ENCODE results near the gene FUOM.
"Not testable (repeated sequence)": the region's sequence is repeated elsewhere in the genome, so short reads cannot be mapped to it uniquely, and the experiment has no call there.

FUOM gene

GRCh38 chr10:133396035-133396624 is 38.3 kb upstream of the FUOM start:
- no peaks in the 10 kb centered on the region for H3K27me3 ChIP-seq (ENCODE audit: control insufficient read depth, insufficient read depth, low read length)
- H3K36me3 ChIP-seq (ENCODE audit: control insufficient read depth, insufficient read depth, low read length) = peaks cover 26% of the 10 kb centered on the region
- no peaks in the 10 kb centered on the region for H3K4me1 ChIP-seq (ENCODE audit: control insufficient read depth, insufficient read depth, low read length)
- H3K9ac ChIP-seq (ENCODE audit: low read depth, low read length) = no peak overlapping the region
- H3K9me3 ChIP-seq (ENCODE audit: control insufficient read depth, insufficient read depth, low read length) = no peaks in the 10 kb centered on the region
- H3K4me3 ChIP-seq (ENCODE audit: low read depth, low read length) = no peak overlapping the region

GRCh38 chr10:133394801-133395221 is 37.0 kb upstream of the FUOM start:
- Histone ChIP-seq H3K27me3 (ENCODE audit: control insufficient read depth, insufficient read depth, low read length) (no peaks in the 10 kb centered on the region), H3K9me3 (ENCODE audit: control insufficient read depth, insufficient read depth, low read length) (no peaks in the 10 kb centered on the region), H3K9ac (ENCODE audit: low read depth, low read length) (peak overlapping the region; percentile 82), H3K4me1 (ENCODE audit: control insufficient read depth, insufficient read depth, low read length) (no peaks in the 10 kb centered on the region), H3K36me3 (ENCODE audit: control insufficient read depth, insufficient read depth, low read length) (peaks cover 26% of the 10 kb centered on the region), H3K4me3 (ENCODE audit: low read depth, low read length) (peak overlapping the region; percentile 88)

- Histone ChIP-seq H3K9me3 (ENCODE audit: control insufficient read depth, insufficient read depth, low read length) (no peaks in the 10 kb centered on the region), H3K9ac (ENCODE audit: low read depth, low read length) (peak within 1 kb of the TSS; percentile 82), H3K4me3 (ENCODE audit: low read depth, low read length) (peak within 1 kb of the TSS; percentile 88), H3K4me1 (ENCODE audit: control insufficient read depth, insufficient read depth, low read length) (no peaks in the 10 kb centered on the region), H3K27me3 (ENCODE audit: control insufficient read depth, insufficient read depth, low read length) (no peaks in the 10 kb centered on the region), H3K36me3 (ENCODE audit: control insufficient read depth, insufficient read depth, low read length) (peaks cover 22% of the 10 kb centered on the region)
Measured at GRCh38 chr10:133394064-133394663, 36.3 kb upstream of the FUOM start, which contains the start of gene MTG1. Gene MTG1, plus strand, starts transcription at chr10:133394157. Its CDS starts 64 bp downstream, at chr10:133394221.

- H3K9ac ChIP-seq (ENCODE audit: low read depth, low read length) = no peak overlapping the region
- peaks cover 17% of the 10 kb centered on the region for H3K36me3 ChIP-seq (ENCODE audit: control insufficient read depth, insufficient read depth, low read length)
- H3K27me3 ChIP-seq (ENCODE audit: control insufficient read depth, insufficient read depth, low read length) = no peaks in the 10 kb centered on the region
- H3K4me3 ChIP-seq (ENCODE audit: low read depth, low read length) = peak overlapping the region; percentile 49
- H3K4me1 ChIP-seq (ENCODE audit: control insufficient read depth, insufficient read depth, low read length) = no peaks in the 10 kb centered on the region
- H3K9me3 ChIP-seq (ENCODE audit: control insufficient read depth, insufficient read depth, low read length) = no peaks in the 10 kb centered on the region
Measured at GRCh38 chr10:133393401-133394063, 35.7 kb upstream of the FUOM start.

- H3K36me3 ChIP-seq (ENCODE audit: control insufficient read depth, insufficient read depth, low read length) = peaks cover 13% of the 10 kb centered on the region
- H3K9me3 ChIP-seq (ENCODE audit: control insufficient read depth, insufficient read depth, low read length) = no peaks in the 10 kb centered on the region
- H3K4me1 ChIP-seq (ENCODE audit: control insufficient read depth, insufficient read depth, low read length) = no peaks in the 10 kb centered on the region
- no peak overlapping the region for H3K9ac ChIP-seq (ENCODE audit: low read depth, low read length)
- H3K4me3 ChIP-seq (ENCODE audit: low read depth, low read length) = no peak overlapping the region
- no peaks in the 10 kb centered on the region for H3K27me3 ChIP-seq (ENCODE audit: control insufficient read depth, insufficient read depth, low read length)
Measured at GRCh38 chr10:133391761-133392518, 34.1 kb upstream of the FUOM start.

GRCh38 chr10:133391249-133391635 is 33.4 kb upstream of the FUOM start:
- no peak overlapping the region for H3K4me3 ChIP-seq (ENCODE audit: low read depth, low read length)
- H3K36me3 ChIP-seq (ENCODE audit: control insufficient read depth, insufficient read depth, low read length) = peaks cover 7% of the 10 kb centered on the region
- no peaks in the 10 kb centered on the region for H3K27me3 ChIP-seq (ENCODE audit: control insufficient read depth, insufficient read depth, low read length)
- no peaks in the 10 kb centered on the region for H3K4me1 ChIP-seq (ENCODE audit: control insufficient read depth, insufficient read depth, low read length)
- no peak overlapping the region for H3K9ac ChIP-seq (ENCODE audit: low read depth, low read length)
- no peaks in the 10 kb centered on the region for H3K9me3 ChIP-seq (ENCODE audit: control insufficient read depth, insufficient read depth, low read length)

GRCh38 chr10:133390597-133391248 is 32.9 kb upstream of the FUOM start:
- Histone ChIP-seq H3K36me3 (ENCODE audit: control insufficient read depth, insufficient read depth, low read length) (peaks cover 2% of the 10 kb centered on the region), H3K27me3 (ENCODE audit: control insufficient read depth, insufficient read depth, low read length) (no peaks in the 10 kb centered on the region), H3K9ac (ENCODE audit: low read depth, low read length) (no peak overlapping the region), H3K4me1 (ENCODE audit: control insufficient read depth, insufficient read depth, low read length) (no peaks in the 10 kb centered on the region), H3K9me3 (ENCODE audit: control insufficient read depth, insufficient read depth, low read length) (no peaks in the 10 kb centered on the region), H3K4me3 (ENCODE audit: low read depth, low read length) (no peak overlapping the region)

- Histone ChIP-seq H3K9me3 (ENCODE audit: control insufficient read depth, insufficient read depth, low read length) (no peaks in the 10 kb centered on the region), H3K4me1 (ENCODE audit: control insufficient read depth, insufficient read depth, low read length) (no peaks in the 10 kb centered on the region), H3K9ac (ENCODE audit: low read depth, low read length) (no peak overlapping the region), H3K4me3 (ENCODE audit: low read depth, low read length) (no peak overlapping the region), H3K36me3 (ENCODE audit: control insufficient read depth, insufficient read depth, low read length) (peaks cover 2% of the 10 kb centered on the region), H3K27me3 (ENCODE audit: control insufficient read depth, insufficient read depth, low read length) (no peaks in the 10 kb centered on the region)
Measured at GRCh38 chr10:133388973-133389818, 31.4 kb upstream of the FUOM start.

- H3K9me3 ChIP-seq (ENCODE audit: control insufficient read depth, insufficient read depth, low read length) = no peaks in the 10 kb centered on the region
- no peak overlapping the region for H3K9ac ChIP-seq (ENCODE audit: low read depth, low read length)
- H3K27me3 ChIP-seq (ENCODE audit: control insufficient read depth, insufficient read depth, low read length) = no peaks in the 10 kb centered on the region
- H3K4me1 ChIP-seq (ENCODE audit: control insufficient read depth, insufficient read depth, low read length) = no peaks in the 10 kb centered on the region
- no peak overlapping the region for H3K4me3 ChIP-seq (ENCODE audit: low read depth, low read length)
- H3K36me3 ChIP-seq (ENCODE audit: control insufficient read depth, insufficient read depth, low read length) = no peaks in the 10 kb centered on the region
Measured at GRCh38 chr10:133388236-133388972, 30.6 kb upstream of the FUOM start.

- not testable (repeated sequence) for H3K36me3 ChIP-seq (ENCODE audit: control insufficient read depth, insufficient read depth, low read length); H3K9ac ChIP-seq (ENCODE audit: low read depth, low read length); H3K9me3 ChIP-seq (ENCODE audit: control insufficient read depth, insufficient read depth, low read length); H3K27me3 ChIP-seq (ENCODE audit: control insufficient read depth, insufficient read depth, low read length); H3K4me1 ChIP-seq (ENCODE audit: control insufficient read depth, insufficient read depth, low read length); H3K4me3 ChIP-seq (ENCODE audit: low read depth, low read length)
Measured at GRCh38 chr10:133386951-133387350, 29.1 kb upstream of the FUOM start.

All from iPS-15b (cell line).